Adrenal gland (tissue), 5 donors: ENCODE data around the gene PTPRH.

ENCODE experiments used
- POLR2A ChIP-seq, 2 donors: fragments of 450-650 bp; IDR thresholded peaks; one replicate each; pipeline ENCODE4 v1.6.1; 2017; ENCODE audit warnings: antibody characterized with exemption in 2 of 2, mild to moderate bottlenecking in 2 of 2, moderate library complexity in 1 of 2
- TF ChIP-seq, protein P1 (sequence below), 6 experiments: fragments of 450-650 bp in 4 of 6; fragments of 200-600 bp in 2 of 6; sonication (generic) in 1 of 6; IDR thresholded peaks; 1 replicate in 5 of 6; 2 replicates in 1 of 6; pipeline versions ENCODE4 v1.5.1 to v1.8.0; 2016 to 2021; ENCODE audit warnings: antibody characterized with exemption in 6 of 6, mild to moderate bottlenecking in 2 of 6, moderate library complexity in 1 of 6
- donor health status: DM: no; HTN: no; CAD: no.

DNA sequence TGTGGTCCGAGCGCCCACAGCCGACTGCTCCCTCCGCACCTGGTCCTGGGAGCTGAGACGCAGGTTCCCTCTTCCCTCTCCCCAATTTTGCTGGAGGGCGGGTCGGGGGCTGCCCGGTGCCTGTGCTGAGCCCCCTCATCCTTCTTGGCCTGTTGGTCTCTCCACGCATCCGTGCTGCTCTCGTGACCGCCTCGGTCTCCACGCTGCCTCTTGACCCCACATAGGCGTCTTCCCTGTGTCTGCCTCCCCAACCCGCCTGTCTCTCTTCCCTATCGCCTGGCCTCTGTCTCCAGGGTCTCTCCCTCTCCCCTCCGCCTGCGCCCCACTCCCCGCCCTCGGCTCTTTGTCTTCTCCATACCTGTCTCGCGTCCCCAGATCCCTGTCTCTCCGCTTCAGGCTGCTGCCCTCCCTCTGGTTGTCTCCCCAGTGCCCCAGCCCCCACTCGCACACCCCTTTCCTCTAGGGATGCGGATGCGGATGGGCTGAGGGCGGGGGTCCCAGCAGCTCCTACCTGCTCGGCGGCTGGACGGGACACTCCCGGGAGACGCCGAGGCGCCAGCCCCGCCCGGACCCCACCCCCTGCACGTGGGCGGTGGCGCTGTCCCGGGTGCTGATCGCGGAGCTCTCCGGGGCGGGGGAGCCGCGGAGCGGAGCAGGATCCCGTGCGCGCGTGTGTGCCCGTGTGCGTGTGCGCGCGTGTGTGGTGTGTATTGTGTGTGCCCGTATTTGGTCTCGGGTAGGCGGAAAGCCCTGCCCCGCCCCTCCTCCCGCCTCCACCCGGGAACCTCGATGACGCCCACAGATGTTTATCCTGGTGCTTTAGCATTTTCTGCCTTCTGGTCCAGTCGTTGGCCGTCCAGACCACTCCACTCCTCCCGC lies 29.5 kb downstream of the PTPRH start, which contains the start of gene SYT5:
- TF ChIP-seq, protein P1, sequence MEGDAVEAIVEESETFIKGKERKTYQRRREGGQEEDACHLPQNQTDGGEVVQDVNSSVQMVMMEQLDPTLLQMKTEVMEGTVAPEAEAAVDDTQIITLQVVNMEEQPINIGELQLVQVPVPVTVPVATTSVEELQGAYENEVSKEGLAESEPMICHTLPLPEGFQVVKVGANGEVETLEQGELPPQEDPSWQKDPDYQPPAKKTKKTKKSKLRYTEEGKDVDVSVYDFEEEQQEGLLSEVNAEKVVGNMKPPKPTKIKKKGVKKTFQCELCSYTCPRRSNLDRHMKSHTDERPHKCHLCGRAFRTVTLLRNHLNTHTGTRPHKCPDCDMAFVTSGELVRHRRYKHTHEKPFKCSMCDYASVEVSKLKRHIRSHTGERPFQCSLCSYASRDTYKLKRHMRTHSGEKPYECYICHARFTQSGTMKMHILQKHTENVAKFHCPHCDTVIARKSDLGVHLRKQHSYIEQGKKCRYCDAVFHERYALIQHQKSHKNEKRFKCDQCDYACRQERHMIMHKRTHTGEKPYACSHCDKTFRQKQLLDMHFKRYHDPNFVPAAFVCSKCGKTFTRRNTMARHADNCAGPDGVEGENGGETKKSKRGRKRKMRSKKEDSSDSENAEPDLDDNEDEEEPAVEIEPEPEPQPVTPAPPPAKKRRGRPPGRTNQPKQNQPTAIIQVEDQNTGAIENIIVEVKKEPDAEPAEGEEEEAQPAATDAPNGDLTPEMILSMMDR (IDR thresholded peaks at IDR 0.05), result no peak
- TF ChIP-seq POLR2A (IDR thresholded peaks at IDR 0.05), result no peak
